ENCODE measurements around the gene CEACAM8.
"Not testable (repeated sequence)": the region's sequence is repeated elsewhere in the genome, so short reads cannot be mapped to it uniquely, and the experiment has no call there.

Gene CEACAM8

DNA sequence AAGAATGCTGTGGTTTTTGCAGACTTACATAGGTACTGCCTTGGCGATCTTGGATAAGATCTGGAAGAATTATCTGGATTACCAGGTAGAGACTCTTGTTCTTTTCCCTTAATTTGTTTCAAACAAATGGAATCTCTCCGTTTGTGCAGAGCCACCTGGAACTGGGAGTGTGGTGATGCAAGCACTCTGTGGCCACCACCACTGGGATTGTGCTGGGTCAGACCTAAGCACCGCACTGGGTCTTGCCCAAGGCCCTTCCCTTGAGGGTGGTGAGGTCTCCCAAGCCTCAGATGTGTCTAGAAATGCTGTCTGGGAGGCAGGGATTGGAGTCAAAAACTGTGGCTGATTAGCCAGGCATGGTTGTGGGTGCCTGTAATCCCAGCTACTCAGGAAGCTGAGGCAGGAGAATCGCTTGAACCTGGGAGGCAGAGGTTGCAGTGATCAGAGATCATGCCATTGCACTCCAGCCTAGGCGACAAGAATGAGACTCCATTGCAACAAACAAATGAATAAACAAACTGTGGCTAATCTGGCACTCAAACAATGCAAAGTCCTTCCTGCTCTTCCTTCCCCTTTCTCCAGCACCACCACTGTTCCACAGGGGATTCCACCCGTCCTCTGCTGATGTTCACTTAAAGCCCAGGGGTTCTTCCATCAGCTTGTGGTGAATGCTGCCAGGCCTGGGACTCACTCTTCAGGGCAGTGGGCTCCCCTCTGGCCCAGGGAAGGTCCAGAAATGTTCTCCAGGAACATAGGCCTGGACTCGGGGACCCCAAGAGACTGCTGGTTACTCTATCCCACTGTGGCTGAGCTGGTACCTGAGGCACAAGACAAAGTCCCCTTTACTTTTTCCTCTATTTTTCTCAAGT, 55.6 kb downstream of the CEACAM8 start:
- DNase-seq (ENCODE audit: low read depth): no peak
- no peaks in the 10 kb centered on the region for H3K4me1 ChIP-seq (ENCODE audit: control insufficient read depth, insufficient read depth, low read length)
- no peak overlapping the region for H3K4me3 ChIP-seq (ENCODE audit: low read length)
- H3K36me3 ChIP-seq (ENCODE audit: control insufficient read depth, insufficient read depth, low read length, severe bottlenecking): no peaks in the 10 kb centered on the region
- peaks cover 62% of the 10 kb centered on the region for H3K27me3 ChIP-seq (replicated peaks; ENCODE audit: control insufficient read depth, insufficient read depth, low read length)
- H3K9ac ChIP-seq (ENCODE audit: low read length): no peak overlapping the region
- peaks cover 30% of the 10 kb centered on the region for H3K9me3 ChIP-seq (ENCODE audit: control insufficient read depth, low read length)

DNA sequence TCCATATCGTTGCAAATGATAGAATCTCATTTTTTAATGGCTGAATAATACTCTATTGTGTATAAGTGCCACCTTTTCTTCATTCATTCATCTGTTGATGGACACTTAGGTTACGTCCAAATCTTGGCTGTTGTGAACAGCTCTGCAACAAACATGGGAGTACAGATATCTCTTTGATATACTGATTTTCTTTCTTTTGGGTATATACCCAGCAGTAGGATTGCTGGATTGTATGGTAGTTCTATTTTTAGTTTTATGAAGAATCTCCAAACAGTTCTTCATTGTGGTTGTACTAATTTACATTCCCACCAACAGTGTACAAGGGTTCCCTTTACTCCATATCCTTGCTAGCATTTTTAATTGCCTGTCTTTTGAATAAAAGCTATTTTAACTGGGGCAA, 59.4 kb downstream of the CEACAM8 start:
- H3K9ac ChIP-seq (ENCODE audit: low read length); H3K4me1 ChIP-seq (ENCODE audit: control insufficient read depth, insufficient read depth, low read length); H3K36me3 ChIP-seq (ENCODE audit: control insufficient read depth, insufficient read depth, low read length, severe bottlenecking); DNase-seq (ENCODE audit: low read depth); H3K4me3 ChIP-seq (ENCODE audit: low read length): not testable (repeated sequence)
- Histone ChIP-seq H3K27me3 (replicated peaks; ENCODE audit: control insufficient read depth, insufficient read depth, low read length) (peaks cover 48% of the 10 kb centered on the region), H3K9me3 (ENCODE audit: control insufficient read depth, low read length) (peaks cover 30% of the 10 kb centered on the region)

DNA sequence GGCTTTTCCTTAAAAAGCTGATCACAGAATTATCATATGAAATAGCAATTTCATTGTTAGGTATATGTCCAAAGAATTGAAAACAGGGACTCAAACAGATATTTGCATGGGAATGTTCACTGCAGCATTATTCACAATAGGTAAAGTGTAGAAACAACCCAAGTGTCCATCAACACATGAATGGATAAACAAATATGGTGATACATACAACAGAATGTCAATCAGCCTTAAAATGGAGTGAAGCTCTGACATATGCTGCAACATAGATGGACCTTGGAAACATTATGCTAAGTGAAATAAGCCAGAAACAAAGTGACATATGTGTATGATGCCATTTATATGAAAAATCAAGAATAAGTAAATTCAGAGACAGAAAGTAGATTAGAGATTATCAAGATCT, 60.3 kb downstream of the CEACAM8 start:
- H3K9me3 ChIP-seq (ENCODE audit: control insufficient read depth, low read length): peaks cover 30% of the 10 kb centered on the region
- H3K36me3 ChIP-seq (ENCODE audit: control insufficient read depth, insufficient read depth, low read length, severe bottlenecking): no peaks in the 10 kb centered on the region
- DNase-seq (ENCODE audit: low read depth): no peak
- H3K27me3 ChIP-seq (replicated peaks; ENCODE audit: control insufficient read depth, insufficient read depth, low read length): peaks cover 45% of the 10 kb centered on the region
- H3K9ac ChIP-seq (ENCODE audit: low read length): no peak overlapping the region
- no peak overlapping the region for H3K4me3 ChIP-seq (ENCODE audit: low read length)
- H3K4me1 ChIP-seq (ENCODE audit: control insufficient read depth, insufficient read depth, low read length): no peaks in the 10 kb centered on the region

GRCh38 chr19:42532891-42533290, 61.8 kb downstream of the CEACAM8 start:
- no peak overlapping the region for H3K9ac ChIP-seq (ENCODE audit: low read length)
- peaks cover 4% of the 10 kb centered on the region for H3K4me1 ChIP-seq (ENCODE audit: control insufficient read depth, insufficient read depth, low read length)
- H3K36me3 ChIP-seq (ENCODE audit: control insufficient read depth, insufficient read depth, low read length, severe bottlenecking): no peaks in the 10 kb centered on the region
- H3K9me3 ChIP-seq (ENCODE audit: control insufficient read depth, low read length): peaks cover 19% of the 10 kb centered on the region
- no peak for DNase-seq (ENCODE audit: low read depth)
- no peak overlapping the region for H3K4me3 ChIP-seq (ENCODE audit: low read length)
- H3K27me3 ChIP-seq (replicated peaks; ENCODE audit: control insufficient read depth, insufficient read depth, low read length): peaks cover 44% of the 10 kb centered on the region

GRCh38 chr19:42531313-42531712, 63.4 kb downstream of the CEACAM8 start:
- H3K9ac ChIP-seq (ENCODE audit: low read length): no peak overlapping the region
- DNase-seq (ENCODE audit: low read depth): no peak
- H3K9me3 ChIP-seq (ENCODE audit: control insufficient read depth, low read length): peaks cover 7% of the 10 kb centered on the region
- H3K27me3 ChIP-seq (replicated peaks; ENCODE audit: control insufficient read depth, insufficient read depth, low read length): peaks cover 46% of the 10 kb centered on the region
- no peak overlapping the region for H3K4me3 ChIP-seq (ENCODE audit: low read length)
- no peaks in the 10 kb centered on the region for H3K36me3 ChIP-seq (ENCODE audit: control insufficient read depth, insufficient read depth, low read length, severe bottlenecking)
- H3K4me1 ChIP-seq (ENCODE audit: control insufficient read depth, insufficient read depth, low read length): peaks cover 4% of the 10 kb centered on the region

Data from adipocyte (in vitro differentiated cells).